Bronchial epithelial cell (primary cell): ENCODE results near the gene MRTFA. TPM values are rescaled to one million over a fixed set of nuclear protein-coding genes. Genes with fewer than 3 reads are reported as not detected.

Experiments
- DNase-seq: peaks from one replicate; pipeline ENCODE4 v3.0.0-alpha.2; 2010; ENCODE audit warnings: low read depth
- FAIRE-seq: peaks from 2 replicates; lab custom pipeline; 2011; peaks lifted over from hg19 to GRCh38; lab: Jason Lieb, UNC
- H3K27me3 ChIP-seq: 2 replicates; pipeline ENCODE4 v1.5.1; 2011; ENCODE audit warnings: low read length; ENCODE audit not compliant: control insufficient read depth, insufficient read depth
- H3K36me3 ChIP-seq: 2 replicates; pipeline ENCODE4 v1.5.1; 2011; ENCODE audit warnings: low read length; ENCODE audit not compliant: control insufficient read depth, insufficient read depth
- H3K4me3 ChIP-seq: 2 replicates; pipeline ENCODE4 v1.5.1; 2011; ENCODE audit warnings: mild to moderate bottlenecking, low read depth, low read length, control low read depth
- total RNA-seq: library from RNA; depleted of rRNA; stranded (reverse); fragments of >200 nt; gene quantifications from 2 replicates; pipeline ENCODE4 v1.2.1, GENCODE V29; 2014
- TF ChIP-seq, protein P1 (sequence below): IDR thresholded peaks from 2 replicates; pipeline ENCODE4 v1.5.1; 2011; ENCODE audit warnings: mild to moderate bottlenecking, moderate library complexity, low read length, control low read depth, inconsistent platforms; ENCODE audit not compliant: insufficient read depth, severe bottlenecking

Gene MRTFA
- total RNA-seq, 1 donor from 2014 or later = 25.3 TPM

- TF ChIP-seq, protein P1, sequence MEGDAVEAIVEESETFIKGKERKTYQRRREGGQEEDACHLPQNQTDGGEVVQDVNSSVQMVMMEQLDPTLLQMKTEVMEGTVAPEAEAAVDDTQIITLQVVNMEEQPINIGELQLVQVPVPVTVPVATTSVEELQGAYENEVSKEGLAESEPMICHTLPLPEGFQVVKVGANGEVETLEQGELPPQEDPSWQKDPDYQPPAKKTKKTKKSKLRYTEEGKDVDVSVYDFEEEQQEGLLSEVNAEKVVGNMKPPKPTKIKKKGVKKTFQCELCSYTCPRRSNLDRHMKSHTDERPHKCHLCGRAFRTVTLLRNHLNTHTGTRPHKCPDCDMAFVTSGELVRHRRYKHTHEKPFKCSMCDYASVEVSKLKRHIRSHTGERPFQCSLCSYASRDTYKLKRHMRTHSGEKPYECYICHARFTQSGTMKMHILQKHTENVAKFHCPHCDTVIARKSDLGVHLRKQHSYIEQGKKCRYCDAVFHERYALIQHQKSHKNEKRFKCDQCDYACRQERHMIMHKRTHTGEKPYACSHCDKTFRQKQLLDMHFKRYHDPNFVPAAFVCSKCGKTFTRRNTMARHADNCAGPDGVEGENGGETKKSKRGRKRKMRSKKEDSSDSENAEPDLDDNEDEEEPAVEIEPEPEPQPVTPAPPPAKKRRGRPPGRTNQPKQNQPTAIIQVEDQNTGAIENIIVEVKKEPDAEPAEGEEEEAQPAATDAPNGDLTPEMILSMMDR = no peak
- FAIRE-seq (no peak), DNase-seq (no peak)
- Histone ChIP-seq H3K4me3 (no peak overlapping the region), H3K36me3 (peaks cover 1% of the 10 kb centered on the region), H3K27me3 (no peaks in the 10 kb centered on the region)
These were observed 260.4 kb downstream of the MRTFA start for GRCh38 chr22:40376149-40376548.

- DNase-seq (no peak), FAIRE-seq (no peak)
These were observed 262.0 kb downstream of the MRTFA start for GRCh38 chr22:40374567-40374966.

GRCh38 chr22:40368836-40369235 is 267.7 kb downstream of the MRTFA start:
- FAIRE-seq (no peak), DNase-seq (no peak)
- Histone ChIP-seq H3K36me3 (peaks cover 10% of the 10 kb centered on the region), H3K27me3 (no peaks in the 10 kb centered on the region), H3K4me3 (no peak overlapping the region)
- TF ChIP-seq, protein P1 = no peak

More at GRCh38 chr22:40374567-40374966, 262.0 kb downstream of the MRTFA start:
- no peaks in the 10 kb centered on the region for H3K27me3 ChIP-seq
- peaks cover 1% of the 10 kb centered on the region for H3K36me3 ChIP-seq
- TF ChIP-seq, protein P1 = no peak
- no peak overlapping the region for H3K4me3 ChIP-seq

DNA sequence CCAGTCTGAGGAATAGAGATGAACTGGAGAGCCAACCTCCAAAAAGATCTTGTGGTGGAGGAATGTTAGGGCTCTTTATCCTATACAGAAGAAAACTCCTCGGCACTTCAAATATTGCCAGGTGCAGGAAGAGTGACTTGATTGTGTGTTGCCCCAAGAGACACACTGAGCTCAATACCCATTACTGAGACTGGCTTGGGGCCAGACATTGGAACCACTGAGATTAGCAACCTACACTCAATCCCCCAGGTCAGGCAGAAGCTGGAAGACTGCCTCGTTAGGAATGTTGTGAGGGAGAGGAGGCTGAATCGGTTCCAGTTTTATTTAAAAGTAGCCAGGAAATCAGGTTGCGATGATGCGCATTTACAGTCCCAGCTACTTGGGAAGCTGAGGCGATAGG is 268.5 kb downstream of the MRTFA start:
- FAIRE-seq (no peak), DNase-seq (no peak)
- TF ChIP-seq, protein P1 = no peak
- H3K36me3 ChIP-seq = peaks cover 12% of the 10 kb centered on the region
- no peak overlapping the region for H3K4me3 ChIP-seq
- no peaks in the 10 kb centered on the region for H3K27me3 ChIP-seq

DNA sequence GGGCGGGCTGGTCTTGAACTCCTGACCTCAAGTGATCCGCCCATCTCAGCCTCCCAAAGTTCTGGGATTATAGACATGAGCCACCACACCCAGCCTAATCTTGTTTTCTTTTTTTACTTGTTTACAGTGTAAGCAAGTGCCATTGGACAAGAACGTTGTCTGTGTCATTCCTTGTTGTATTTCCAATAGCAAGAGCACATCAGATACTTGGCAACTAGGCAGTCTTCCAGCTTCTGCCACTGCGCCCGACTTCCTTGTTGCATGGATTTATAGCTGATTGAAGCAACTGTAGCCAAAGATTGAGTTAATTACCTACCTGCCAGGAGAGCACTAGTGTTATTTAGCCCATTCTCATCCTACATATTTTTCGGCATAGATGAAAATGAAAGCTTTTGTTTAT is 269.2 kb downstream of the MRTFA start:
- no peak for FAIRE-seq
- H3K36me3 ChIP-seq = peaks cover 15% of the 10 kb centered on the region

More for the DNA sequence above, 269.2 kb downstream of the MRTFA start:
- TF ChIP-seq, protein P1 = no peak
- DNase-seq = no peak
- Histone ChIP-seq H3K4me3 (no peak overlapping the region), H3K27me3 (no peaks in the 10 kb centered on the region)
